HG03103 (cell line): Measurements from ENCODE around the gene CLEC18C.
"Not testable (repeated sequence)": the region's sequence is repeated elsewhere in the genome, so short reads cannot be mapped to it uniquely, and the experiment has no call there.

Experiments used
- ATAC-seq: cut with Tn5 transposase; IDR thresholded peaks from one replicate; pipeline ENCODE4 v1.9.1; 2021; ENCODE audit warnings: low read depth; ENCODE audit not compliant: unreplicated experiment

The CLEC18C gene

GRCh38 chr16:70173212-70173837 is at the start of gene CLEC18C:
CLEC18C (plus strand) TSS chr16:70173787; CDS start chr16:70174279, 492 bp downstream.
- ATAC-seq, result not testable (repeated sequence)

- not testable (repeated sequence) for ATAC-seq
These were observed 49.8 kb upstream of the CLEC18C start for GRCh38 chr16:70123822-70124221.

- ATAC-seq, result not testable (repeated sequence)
These were observed 47.4 kb upstream of the CLEC18C start for GRCh38 chr16:70126226-70126625.

- not testable (repeated sequence) for ATAC-seq
These were observed 45.9 kb upstream of the CLEC18C start for GRCh38 chr16:70127706-70128105.

GRCh38 chr16:70128844-70129243 is 44.7 kb upstream of the CLEC18C start:
- ATAC-seq, result not testable (repeated sequence)

- ATAC-seq, result not testable (repeated sequence)
These were observed 37.8 kb upstream of the CLEC18C start for GRCh38 chr16:70135796-70136195.

GRCh38 chr16:70136595-70136994 is 37.0 kb upstream of the CLEC18C start:
- ATAC-seq, result not testable (repeated sequence)

GRCh38 chr16:70142739-70143138 is 30.8 kb upstream of the CLEC18C start:
- not testable (repeated sequence) for ATAC-seq

- not testable (repeated sequence) for ATAC-seq
These were observed 30.2 kb upstream of the CLEC18C start for GRCh38 chr16:70143231-70143895.

- not testable (repeated sequence) for ATAC-seq
These were observed 25.7 kb upstream of the CLEC18C start for GRCh38 chr16:70147853-70148252.

- not testable (repeated sequence) for ATAC-seq
These were observed 25.1 kb upstream of the CLEC18C start for GRCh38 chr16:70148453-70148852.

- not testable (repeated sequence) for ATAC-seq
These were observed 24.3 kb upstream of the CLEC18C start for GRCh38 chr16:70149296-70149695.

- ATAC-seq, result no peak
These were observed 22.2 kb upstream of the CLEC18C start for GRCh38 chr16:70151391-70151790.

GRCh38 chr16:70151941-70152509 is 21.6 kb upstream of the CLEC18C start:
- no peak for ATAC-seq

GRCh38 chr16:70152578-70153302 is 20.8 kb upstream of the CLEC18C start:
- no peak for ATAC-seq

GRCh38 chr16:70154736-70155135 is 18.9 kb upstream of the CLEC18C start:
- not testable (repeated sequence) for ATAC-seq

GRCh38 chr16:70156207-70156978 is 17.2 kb upstream of the CLEC18C start:
- no peak for ATAC-seq

GRCh38 chr16:70157105-70157476 is 16.5 kb upstream of the CLEC18C start:
- no peak for ATAC-seq

GRCh38 chr16:70157477-70158260 is 15.9 kb upstream of the CLEC18C start:
- ATAC-seq, result no peak
